ENCODE measurements around the gene TRMO. TPM values are rescaled to one million over a fixed set of nuclear protein-coding genes. Genes with fewer than 3 reads are reported as not detected.

TRMO gene
- total and polyA plus RNA-seq, 2 experiments from 2014 or later, result 5.0 to 6.4 TPM

DNA sequence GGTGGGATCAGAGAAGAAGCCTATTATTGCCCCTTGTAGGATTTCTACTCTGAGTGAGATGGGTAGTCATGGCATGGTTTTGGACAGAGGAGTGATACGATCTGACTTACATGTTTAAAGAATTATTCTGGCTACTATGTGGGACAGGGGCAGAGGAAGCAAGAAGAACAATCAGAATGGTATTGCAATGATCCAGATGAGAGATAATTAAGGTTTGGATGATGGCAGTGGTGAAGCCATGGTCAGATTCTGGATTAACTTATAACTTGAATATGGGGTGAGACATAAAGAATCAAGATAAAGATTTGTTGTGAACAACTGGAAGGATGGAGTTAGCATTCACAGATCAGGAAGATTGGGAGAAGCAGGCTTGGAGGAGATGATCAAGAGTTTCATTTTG lies 19.0 kb upstream of the TRMO start (continued):
- no peak for TF ChIP-seq EZH2 (IDR thresholded peaks at IDR 0.05; ENCODE audit: low read depth, unreplicated experiment)
- TF ChIP-seq CREB1 (CRISPR knock-in tag; IDR thresholded peaks at IDR 0.05; ENCODE audit: low read depth), result no peak
- no peak for TF ChIP-seq ZNF331 (CRISPR knock-in tag; IDR thresholded peaks at IDR 0.05; ENCODE audit: low read depth)
- TF ChIP-seq STAT1 (IDR thresholded peaks at IDR 0.05; ENCODE audit: unreplicated experiment), result no peak
- no peak for TF ChIP-seq POLR2AphosphoS5 (IDR thresholded peaks at IDR 0.05; ENCODE audit: low read depth)

DNA sequence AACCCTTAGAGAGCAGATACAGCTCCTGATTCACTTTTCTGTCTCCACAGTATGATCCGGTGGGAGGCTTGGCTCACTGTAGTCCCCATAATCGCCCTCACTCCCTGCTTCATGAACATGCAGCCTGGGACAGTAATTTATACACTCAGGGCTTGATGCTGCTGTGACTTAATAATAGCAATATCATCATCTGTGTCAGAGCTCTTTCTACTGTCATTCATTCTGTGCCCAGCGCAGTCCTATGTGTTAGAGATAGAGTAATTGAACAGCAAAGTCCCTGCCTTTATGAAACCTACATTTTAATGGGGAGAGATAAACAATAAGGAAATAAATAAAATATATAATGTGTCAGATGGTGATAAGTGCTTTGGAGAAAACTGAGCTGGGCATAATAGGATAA lies 18.4 kb upstream of the TRMO start:
- H3K4me3 ChIP-seq, result no peak overlapping the region
- H3K36me3 ChIP-seq (ENCODE audit: insufficient read depth), result no peaks in the 10 kb centered on the region
- no peaks in the 10 kb centered on the region for H3K9me2 ChIP-seq (ENCODE audit: insufficient read depth)
- peaks cover 82% of the 10 kb centered on the region for H3K27me3 ChIP-seq (ENCODE audit: insufficient read depth)
- H4K20me1 ChIP-seq (replicated peaks; ENCODE audit: insufficient read depth), result 0 out of 2 replicates have a peak, but pooled peaks cover 7% of the 10 kb centered on the region
- TF ChIP-seq JUNB (IDR thresholded peaks at IDR 0.05; ENCODE audit: unreplicated experiment), result no peak
- Mint-ChIP-seq H3K4me3 (no peak overlapping the region), H3K27ac (no peak overlapping the region), H3K9me3 (no peaks in the 10 kb centered on the region), H3K27me3 (ENCODE audit: insufficient read depth, low read depth, poor library complexity) (peaks cover 2% of the 10 kb centered on the region), H3K4me1 (no peaks in the 10 kb centered on the region), H3K36me3 (ENCODE audit: low read depth) (no peaks in the 10 kb centered on the region)
- H2AFZ ChIP-seq, result no peak overlapping the region
- ATAC-seq, result no peak
- no peak overlapping the region for H3K27ac ChIP-seq (ENCODE audit: low read depth)
- H3K4me1 ChIP-seq (ENCODE audit: insufficient read depth), result no peaks in the 10 kb centered on the region
- H3K79me2 ChIP-seq (replicated peaks; ENCODE audit: insufficient read depth), result no peaks in the 10 kb centered on the region
- no peak overlapping the region for H3K4me2 ChIP-seq
- no peaks in the 10 kb centered on the region for H3F3A ChIP-seq (replicated peaks; ENCODE audit: low read depth)
- DNase-seq (ENCODE audit: low spot score), result no peak

DNA sequence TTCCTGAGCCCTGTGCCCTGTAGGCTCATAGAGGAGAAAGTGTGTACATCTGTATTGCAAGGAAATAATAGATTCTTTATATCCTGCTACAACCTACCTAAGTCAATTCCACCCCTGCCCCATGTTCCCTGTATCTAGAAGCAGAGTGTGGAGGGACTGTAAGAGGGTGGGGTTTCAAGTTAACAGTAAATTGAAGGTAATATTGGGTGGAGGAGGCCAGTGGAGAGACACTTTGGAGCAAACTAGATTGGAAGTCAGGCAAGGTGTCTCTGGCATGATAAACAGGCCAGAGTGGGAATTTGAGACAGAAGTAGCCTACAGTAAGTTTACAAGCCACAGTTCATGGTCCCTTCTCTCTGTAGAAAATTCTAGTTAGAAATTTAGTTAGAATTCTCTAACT lies 17.9 kb upstream of the TRMO start:
- H3K9me2 ChIP-seq (ENCODE audit: insufficient read depth), result no peaks in the 10 kb centered on the region
- no peaks in the 10 kb centered on the region for H3K4me1 ChIP-seq (ENCODE audit: insufficient read depth)
- H3K79me2 ChIP-seq (replicated peaks; ENCODE audit: insufficient read depth), result no peaks in the 10 kb centered on the region
- H3K4me3 Mint-ChIP-seq, result no peak overlapping the region
- ATAC-seq (no peak), DNase-seq (ENCODE audit: low spot score) (no peak)
- H3K36me3 Mint-ChIP-seq (ENCODE audit: low read depth), result no peaks in the 10 kb centered on the region
- no peaks in the 10 kb centered on the region for H3F3A ChIP-seq (replicated peaks; ENCODE audit: low read depth)
- H3K27me3 ChIP-seq (ENCODE audit: insufficient read depth), result peaks cover 87% of the 10 kb centered on the region
- no peaks in the 10 kb centered on the region for H3K4me1 Mint-ChIP-seq
- peaks cover 2% of the 10 kb centered on the region for H3K27me3 Mint-ChIP-seq (ENCODE audit: insufficient read depth, low read depth, poor library complexity)
- H4K20me1 ChIP-seq (replicated peaks; ENCODE audit: insufficient read depth), result 0 out of 2 replicates have a peak, but pooled peaks cover 7% of the 10 kb centered on the region
- no peak overlapping the region for H3K4me3 ChIP-seq
- no peak overlapping the region for H2AFZ ChIP-seq
- no peak overlapping the region for H3K27ac ChIP-seq (ENCODE audit: low read depth)
- H3K36me3 ChIP-seq (ENCODE audit: insufficient read depth), result no peaks in the 10 kb centered on the region
- no peak overlapping the region for H3K27ac Mint-ChIP-seq
- H3K4me2 ChIP-seq, result no peak overlapping the region
- H3K9me3 Mint-ChIP-seq, result no peaks in the 10 kb centered on the region
- TF ChIP-seq, protein P1, sequence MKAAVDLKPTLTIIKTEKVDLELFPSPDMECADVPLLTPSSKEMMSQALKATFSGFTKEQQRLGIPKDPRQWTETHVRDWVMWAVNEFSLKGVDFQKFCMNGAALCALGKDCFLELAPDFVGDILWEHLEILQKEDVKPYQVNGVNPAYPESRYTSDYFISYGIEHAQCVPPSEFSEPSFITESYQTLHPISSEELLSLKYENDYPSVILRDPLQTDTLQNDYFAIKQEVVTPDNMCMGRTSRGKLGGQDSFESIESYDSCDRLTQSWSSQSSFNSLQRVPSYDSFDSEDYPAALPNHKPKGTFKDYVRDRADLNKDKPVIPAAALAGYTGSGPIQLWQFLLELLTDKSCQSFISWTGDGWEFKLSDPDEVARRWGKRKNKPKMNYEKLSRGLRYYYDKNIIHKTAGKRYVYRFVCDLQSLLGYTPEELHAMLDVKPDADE (IDR thresholded peaks at IDR 0.05), result no peak
- TF ChIP-seq, protein P2, sequence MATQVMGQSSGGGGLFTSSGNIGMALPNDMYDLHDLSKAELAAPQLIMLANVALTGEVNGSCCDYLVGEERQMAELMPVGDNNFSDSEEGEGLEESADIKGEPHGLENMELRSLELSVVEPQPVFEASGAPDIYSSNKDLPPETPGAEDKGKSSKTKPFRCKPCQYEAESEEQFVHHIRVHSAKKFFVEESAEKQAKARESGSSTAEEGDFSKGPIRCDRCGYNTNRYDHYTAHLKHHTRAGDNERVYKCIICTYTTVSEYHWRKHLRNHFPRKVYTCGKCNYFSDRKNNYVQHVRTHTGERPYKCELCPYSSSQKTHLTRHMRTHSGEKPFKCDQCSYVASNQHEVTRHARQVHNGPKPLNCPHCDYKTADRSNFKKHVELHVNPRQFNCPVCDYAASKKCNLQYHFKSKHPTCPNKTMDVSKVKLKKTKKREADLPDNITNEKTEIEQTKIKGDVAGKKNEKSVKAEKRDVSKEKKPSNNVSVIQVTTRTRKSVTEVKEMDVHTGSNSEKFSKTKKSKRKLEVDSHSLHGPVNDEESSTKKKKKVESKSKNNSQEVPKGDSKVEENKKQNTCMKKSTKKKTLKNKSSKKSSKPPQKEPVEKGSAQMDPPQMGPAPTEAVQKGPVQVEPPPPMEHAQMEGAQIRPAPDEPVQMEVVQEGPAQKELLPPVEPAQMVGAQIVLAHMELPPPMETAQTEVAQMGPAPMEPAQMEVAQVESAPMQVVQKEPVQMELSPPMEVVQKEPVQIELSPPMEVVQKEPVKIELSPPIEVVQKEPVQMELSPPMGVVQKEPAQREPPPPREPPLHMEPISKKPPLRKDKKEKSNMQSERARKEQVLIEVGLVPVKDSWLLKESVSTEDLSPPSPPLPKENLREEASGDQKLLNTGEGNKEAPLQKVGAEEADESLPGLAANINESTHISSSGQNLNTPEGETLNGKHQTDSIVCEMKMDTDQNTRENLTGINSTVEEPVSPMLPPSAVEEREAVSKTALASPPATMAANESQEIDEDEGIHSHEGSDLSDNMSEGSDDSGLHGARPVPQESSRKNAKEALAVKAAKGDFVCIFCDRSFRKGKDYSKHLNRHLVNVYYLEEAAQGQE (IDR thresholded peaks at IDR 0.05; ENCODE audit: unreplicated experiment), result no peak
- TF ChIP-seq JUNB (IDR thresholded peaks at IDR 0.05; ENCODE audit: unreplicated experiment), result no peak
- TF ChIP-seq STAT1 (IDR thresholded peaks at IDR 0.05; ENCODE audit: unreplicated experiment), result no peak
- TF ChIP-seq NANOG (IDR thresholded peaks at IDR 0.05; ENCODE audit: borderline replicate concordance), result no peak

Data from GM23338 (cell line).